Measurements from ENCODE around the gene ZKSCAN5.
"Not testable (repeated sequence)": the region's sequence is repeated elsewhere in the genome, so short reads cannot be mapped to it uniquely, and the experiment has no call there.

ZKSCAN5 gene

GRCh38 chr7:99493823-99494222, 10.6 kb upstream of the ZKSCAN5 start:
- no peak overlapping the region for H3K4me3 ChIP-seq (ENCODE audit: low read length)
- DNase-seq (ENCODE audit: low read depth, low spot score) = no peak

GRCh38 chr7:99497766-99498545, 6.5 kb upstream of the ZKSCAN5 start:
- H3K4me3 ChIP-seq (ENCODE audit: low read length) = peak overlapping the region; percentile 97
- peak; percentile 55 for DNase-seq (ENCODE audit: low read depth, low spot score)

- DNase-seq (ENCODE audit: low read depth, low spot score) = no peak
- peak overlapping the region; percentile 97 for H3K4me3 ChIP-seq (ENCODE audit: low read length)
Observed at GRCh38 chr7:99498546-99498944, 5.9 kb upstream of the ZKSCAN5 start.

- H3K4me3 ChIP-seq (ENCODE audit: low read length) = peak overlapping the region; percentile 97
- no peak for DNase-seq (ENCODE audit: low read depth, low spot score)
Observed at GRCh38 chr7:99499371-99499720, 5.1 kb upstream of the ZKSCAN5 start.

- DNase-seq (ENCODE audit: low read depth, low spot score) = peak; percentile 89
- H3K4me3 ChIP-seq (ENCODE audit: low read length) = peak within 1 kb of the TSS; percentile 97
Observed at GRCh38 chr7:99499721-99500636, 4.5 kb upstream of the ZKSCAN5 start, which contains the start of gene ZNF394. ZNF394 (minus strand) TSS chr7:99500281; CDS start chr7:99500093, 188 bp downstream.

GRCh38 chr7:99500637-99501009, 3.8 kb upstream of the ZKSCAN5 start:
- no peak for DNase-seq (ENCODE audit: low read depth, low spot score)
- H3K4me3 ChIP-seq (ENCODE audit: low read length) = peak overlapping the region; percentile 97

GRCh38 chr7:99501236-99501635, 3.2 kb upstream of the ZKSCAN5 start:
- H3K4me3 ChIP-seq (ENCODE audit: low read length) = not testable (repeated sequence)
- DNase-seq (ENCODE audit: low read depth, low spot score) = peak; percentile 28

- H3K4me3 ChIP-seq (ENCODE audit: low read length) = peak overlapping the region; percentile 92
- DNase-seq (ENCODE audit: low read depth, low spot score) = no peak
Observed at GRCh38 chr7:99504281-99504602, 220 bp upstream of the ZKSCAN5 start.

GRCh38 chr7:99505324-99505662, 831 bp downstream of the ZKSCAN5 start:
- DNase-seq (ENCODE audit: low read depth, low spot score) = no peak

GRCh38 chr7:99514050-99514449, 9.6 kb downstream of the ZKSCAN5 start:
- H3K4me3 ChIP-seq (ENCODE audit: low read length) = no peak overlapping the region
- no peak for DNase-seq (ENCODE audit: low read depth, low spot score)

More at GRCh38 chr7:99505324-99505662, 831 bp downstream of the ZKSCAN5 start:
- H3K4me3 ChIP-seq (ENCODE audit: low read length) = peak overlapping the region; percentile 92

GRCh38 chr7:99521399-99521798, 16.9 kb downstream of the ZKSCAN5 start:
- no peak for DNase-seq (ENCODE audit: low read depth, low spot score)
- H3K4me3 ChIP-seq (ENCODE audit: low read length) = no peak overlapping the region

GRCh38 chr7:99525713-99526440, 21.4 kb downstream of the ZKSCAN5 start:
- no peak for DNase-seq (ENCODE audit: low read depth, low spot score)
- H3K4me3 ChIP-seq (ENCODE audit: low read length) = no peak overlapping the region

- DNase-seq (ENCODE audit: low read depth, low spot score) = no peak
- no peak overlapping the region for H3K4me3 ChIP-seq (ENCODE audit: low read length)
Observed at GRCh38 chr7:99531354-99531765, 26.9 kb downstream of the ZKSCAN5 start.

- H3K4me3 ChIP-seq (ENCODE audit: low read length) = no peak overlapping the region
- no peak for DNase-seq (ENCODE audit: low read depth, low spot score)
Observed at GRCh38 chr7:99535667-99536066, 31.2 kb downstream of the ZKSCAN5 start.

- DNase-seq (ENCODE audit: low read depth, low spot score) = no peak
Observed at GRCh38 chr7:99539213-99539811, 34.9 kb downstream of the ZKSCAN5 start.

GRCh38 chr7:99540542-99540941, 36.1 kb downstream of the ZKSCAN5 start:
- no peak overlapping the region for H3K4me3 ChIP-seq (ENCODE audit: low read length)
- no peak for DNase-seq (ENCODE audit: low read depth, low spot score)

More at GRCh38 chr7:99539213-99539811, 34.9 kb downstream of the ZKSCAN5 start:
- no peak overlapping the region for H3K4me3 ChIP-seq (ENCODE audit: low read length)

GRCh38 chr7:99541212-99541611, 36.8 kb downstream of the ZKSCAN5 start:
- no peak overlapping the region for H3K4me3 ChIP-seq (ENCODE audit: low read length)
- DNase-seq (ENCODE audit: low read depth, low spot score) = no peak

- no peak overlapping the region for H3K4me3 ChIP-seq (ENCODE audit: low read length)
Observed at GRCh38 chr7:99543081-99543671, 38.7 kb downstream of the ZKSCAN5 start.

GRCh38 chr7:99543916-99544315, 39.5 kb downstream of the ZKSCAN5 start:
- H3K4me3 ChIP-seq (ENCODE audit: low read length) = no peak overlapping the region
- no peak for DNase-seq (ENCODE audit: low read depth, low spot score)

More at GRCh38 chr7:99543081-99543671, 38.7 kb downstream of the ZKSCAN5 start:
- no peak for DNase-seq (ENCODE audit: low read depth, low spot score)

Data from Jurkat, Clone E6-1 (cell line).